Osteoblast (primary cell): ENCODE measurements around the gene FRMD4A. TPM values are rescaled to one million over a fixed set of nuclear protein-coding genes. Genes with fewer than 3 reads are reported as not detected.

Experiments
- DNase-seq: peaks from one replicate; pipeline ENCODE4 v3.0.0; 2011; ENCODE audit warnings: low spot score, mixed read lengths; ENCODE audit not compliant: insufficient read length; ENCODE audit errors: missing footprints
- H2AFZ ChIP-seq: 2 replicates; pipeline ENCODE4 v1.6.0; 2011; ENCODE audit warnings: mild to moderate bottlenecking, low read length
- H3K27ac ChIP-seq: 2 replicates; pipeline ENCODE4 v1.5.1; 2011; ENCODE audit warnings: mild to moderate bottlenecking, low read depth, low read length, moderate library complexity
- H3K27me3 ChIP-seq: 2 replicates; pipeline ENCODE4 v1.6.0; 2012; ENCODE audit warnings: mild to moderate bottlenecking, control low read depth, inconsistent platforms, low read length, moderate library complexity; ENCODE audit not compliant: insufficient read depth
- H3K36me3 ChIP-seq: 2 replicates; pipeline ENCODE4 v1.5.1; 2011; ENCODE audit warnings: mild to moderate bottlenecking, low read length, control low read depth, moderate library complexity; ENCODE audit not compliant: insufficient read depth
- H3K4me1 ChIP-seq: 2 replicates; pipeline ENCODE4 v1.5.1; 2011; ENCODE audit warnings: mild to moderate bottlenecking, low read length, control low read depth, moderate library complexity; ENCODE audit not compliant: insufficient read depth
- H3K4me2 ChIP-seq: 2 replicates; pipeline ENCODE4 v1.6.0; 2011; ENCODE audit warnings: mild to moderate bottlenecking, low read length; ENCODE audit not compliant: insufficient read depth
- H3K4me3 ChIP-seq: fragments of 200-600 bp; sonication (generic); 3 replicates; pipeline ENCODE4 v1.5.1; 2012; ENCODE audit warnings: mild to moderate bottlenecking, low read length, inconsistent platforms; ENCODE audit not compliant: insufficient read depth
- H3K79me2 ChIP-seq: 2 replicates; pipeline ENCODE4 v1.6.0; 2012; ENCODE audit warnings: mild to moderate bottlenecking, low read length, control low read depth, inconsistent platforms; ENCODE audit not compliant: insufficient read depth
- H3K9me3 ChIP-seq: 2 replicates; pipeline ENCODE4 v1.5.1; 2011; ENCODE audit warnings: low read depth, low read length, control low read depth
- H4K20me1 ChIP-seq: 2 replicates; pipeline ENCODE4 v1.6.0; 2012; ENCODE audit warnings: mild to moderate bottlenecking, low read length, control low read depth; ENCODE audit not compliant: insufficient read depth
- CTCF ChIP-seq: IDR thresholded peaks from 2 replicates; pipeline ENCODE4 v1.5.1; 2011; ENCODE audit warnings: mild to moderate bottlenecking, low read depth, low read length, moderate library complexity; ENCODE audit errors: extremely low read depth
- total RNA-seq: library from RNA; depleted of rRNA; stranded (reverse); fragments of >200 nt; gene quantifications from 2 replicates; pipeline ENCODE4 v1.2.3, GENCODE V29; 2012

Gene FRMD4A
- total RNA-seq, 1 donor, result 41.3 TPM

- peak overlapping the region; percentile 60 for H3K27ac ChIP-seq
- H3K9me3 ChIP-seq, result no peaks in the 10 kb centered on the region
- no peaks in the 10 kb centered on the region for H4K20me1 ChIP-seq
- no peaks in the 10 kb centered on the region for H3K27me3 ChIP-seq
- no peak for TF ChIP-seq CTCF
- H3K4me2 ChIP-seq, result peak overlapping the region; percentile 35
- no peaks in the 10 kb centered on the region for H3K36me3 ChIP-seq
- peak; percentile 81 for DNase-seq
- no peak overlapping the region for H2AFZ ChIP-seq
- no peak overlapping the region for H3K4me3 ChIP-seq
- H3K4me1 ChIP-seq, result peaks cover 40% of the 10 kb centered on the region
- H3K79me2 ChIP-seq, result no peaks in the 10 kb centered on the region
Observed at GRCh38 chr10:13987446-13987845, 343.3 kb downstream of the FRMD4A start.

DNA sequence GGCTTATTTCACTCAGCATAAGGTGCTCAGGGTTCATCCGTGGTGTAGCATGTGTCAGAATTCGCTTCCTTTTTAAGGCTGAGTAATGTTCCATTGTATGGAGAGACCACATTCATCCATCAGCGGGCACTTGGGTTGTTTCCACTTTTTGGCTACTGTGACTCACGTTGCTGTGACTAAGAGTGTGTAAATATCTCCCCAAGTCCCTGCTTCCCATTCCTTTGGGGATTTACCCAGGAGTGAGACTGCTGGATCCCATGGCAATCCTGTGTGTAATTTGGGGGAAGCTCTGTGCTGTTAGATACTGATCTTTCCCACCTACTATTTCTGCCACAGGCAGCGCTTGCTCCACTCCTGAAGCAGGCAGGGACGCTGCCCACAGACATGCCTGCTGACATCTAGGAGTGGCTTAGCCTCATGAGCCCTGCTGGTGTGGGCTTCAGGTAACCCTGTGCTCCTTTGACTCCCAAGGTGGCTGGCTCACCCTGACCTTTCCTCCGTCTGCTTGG, 346.0 kb downstream of the FRMD4A start:
- DNase-seq, result peak; percentile 90
- Histone ChIP-seq H3K4me3 (no peak overlapping the region), H3K27me3 (no peaks in the 10 kb centered on the region), H2AFZ (no peak overlapping the region), H3K4me2 (no peak overlapping the region), H3K27ac (peak overlapping the region; percentile 67), H4K20me1 (no peaks in the 10 kb centered on the region), H3K4me1 (peaks cover 23% of the 10 kb centered on the region), H3K9me3 (no peaks in the 10 kb centered on the region), H3K36me3 (no peaks in the 10 kb centered on the region), H3K79me2 (no peaks in the 10 kb centered on the region)
- TF ChIP-seq CTCF, result no peak

- Histone ChIP-seq H3K9me3 (no peaks in the 10 kb centered on the region), H3K4me3 (no peak overlapping the region), H3K79me2 (no peaks in the 10 kb centered on the region), H2AFZ (no peak overlapping the region), H3K27me3 (no peaks in the 10 kb centered on the region), H3K4me2 (no peak overlapping the region), H3K4me1 (peaks cover 35% of the 10 kb centered on the region), H3K27ac (no peak overlapping the region), H4K20me1 (no peaks in the 10 kb centered on the region), H3K36me3 (no peaks in the 10 kb centered on the region)
- no peak for DNase-seq
- no peak for TF ChIP-seq CTCF
Observed at GRCh38 chr10:13983035-13983434, 347.7 kb downstream of the FRMD4A start.

- H4K20me1 ChIP-seq, result no peaks in the 10 kb centered on the region
- H3K4me3 ChIP-seq, result no peak overlapping the region
- DNase-seq, result peak; percentile 90
- H3K27ac ChIP-seq, result peak overlapping the region; percentile 91
- no peaks in the 10 kb centered on the region for H3K79me2 ChIP-seq
- no peak for TF ChIP-seq CTCF
- no peak overlapping the region for H2AFZ ChIP-seq
- no peaks in the 10 kb centered on the region for H3K36me3 ChIP-seq
- H3K4me2 ChIP-seq, result peak overlapping the region; percentile 62
- H3K27me3 ChIP-seq, result no peaks in the 10 kb centered on the region
- no peaks in the 10 kb centered on the region for H3K9me3 ChIP-seq
- peaks cover 30% of the 10 kb centered on the region for H3K4me1 ChIP-seq
Observed at GRCh38 chr10:13978533-13979115, 352.1 kb downstream of the FRMD4A start.
